CD4-positive, alpha-beta T cell (primary cell): Measurements from ENCODE around the gene CACNA1D. TPM values are rescaled to one million over a fixed set of nuclear protein-coding genes. Genes with fewer than 3 reads are reported as not detected.

Source experiments
- ATAC-seq: fragments of 200-7000 bp; cut with Tn5 transposase; one replicate; pipeline ENCODE4 v1.10.0; 2022; ENCODE audit warnings: mild to moderate bottlenecking; ENCODE audit not compliant: poor library complexity
- CTCF ChIA-PET: fragments of 350-600 bp; sonication (Branson Sonifier 250); formaldehyde crosslinking; loops from one replicate; lab custom pipeline; 2021; ENCODE audit warnings: antibody characterized with exemption, inconsistent platforms; lab: Charles Lee
- POLR2A ChIA-PET: fragments of 350-600 bp; sonication (Branson Sonifier 250); formaldehyde crosslinking; loops from one replicate; lab custom pipeline; 2021; ENCODE audit warnings: antibody characterized with exemption, inconsistent platforms; lab: Charles Lee
- DNase-seq, 14 experiments: peaks; one replicate each; pipeline ENCODE4 v3.0.0-alpha.2; 2013 to 2020; ENCODE audit warnings: mixed read lengths in 2 of 14
- H3K27ac ChIP-seq, 2 donors: one replicate each; pipeline versions ENCODE4 v1.5.1 to v1.7.0; 2013; ENCODE audit warnings: low read length in 2 of 2, low read depth in 1 of 2, mild to moderate bottlenecking in 1 of 2
- H3K27me3 ChIP-seq, 2 experiments: 1 replicate in 1 of 2; 2 replicates in 1 of 2; pipeline versions ENCODE4 v1.6.1 to v1.7.0; 2013; ENCODE audit warnings: low read length in 2 of 2, control low read depth in 1 of 2, mild to moderate bottlenecking in 1 of 2, moderate library complexity in 1 of 2; ENCODE audit not compliant: insufficient read depth in 2 of 2, control insufficient read depth in 1 of 2
- H3K36me3 ChIP-seq: one replicate; pipeline ENCODE4 v1.6.1; 2013; ENCODE audit warnings: low read length, control low read depth; ENCODE audit not compliant: insufficient read depth
- H3K4me1 ChIP-seq: one replicate; pipeline ENCODE4 v1.6.1; 2013; ENCODE audit warnings: low read length, control low read depth; ENCODE audit not compliant: insufficient read depth
- H3K4me3 ChIP-seq: one replicate; pipeline ENCODE4 v1.5.1; 2013; ENCODE audit warnings: mild to moderate bottlenecking, low read length, moderate library complexity
- H3K9me3 ChIP-seq, 2 experiments: 1 replicate in 1 of 2; 2 replicates in 1 of 2; pipeline versions ENCODE4 v1.6.1 to v1.7.0; 2013; ENCODE audit warnings: low read length in 2 of 2, mild to moderate bottlenecking in 2 of 2, control low read depth in 1 of 2, moderate library complexity in 1 of 2; ENCODE audit not compliant: control insufficient read depth in 1 of 2, insufficient read depth in 1 of 2
- H3K27ac Mint-ChIP-seq: one replicate; pipeline ENCODE4 v1.8.0; 2020; ENCODE audit warnings: mixed read lengths
- H3K27me3 Mint-ChIP-seq: one replicate; pipeline ENCODE4 v1.8.0; 2021; ENCODE audit warnings: mixed read lengths
- H3K36me3 Mint-ChIP-seq: one replicate; pipeline ENCODE4 v1.8.0; 2021; ENCODE audit warnings: low read depth, mixed read lengths
- H3K4me1 Mint-ChIP-seq: one replicate; pipeline ENCODE4 v1.8.0; 2021; ENCODE audit warnings: low read depth, mixed read lengths
- H3K4me3 Mint-ChIP-seq: one replicate; pipeline ENCODE4 v1.8.0; 2020; ENCODE audit warnings: mild to moderate bottlenecking, mixed read lengths
- H3K9me3 Mint-ChIP-seq: one replicate; pipeline ENCODE4 v1.8.0; 2020; ENCODE audit warnings: mixed read lengths
- CTCF ChIP-seq: fragments of 200-600 bp; IDR thresholded peaks from one replicate; pipeline ENCODE4 v1.8.0; 2022; ENCODE audit warnings: antibody characterized with exemption, mild to moderate bottlenecking
- intact Hi-C, 2 experiments: fragments of 100-400 bp; cut with DNase I in 1 of 2; cut with micrococcal nuclease in 1 of 2; formaldehyde crosslinking; loops; one replicate each; pipeline versions ENCODE4 v1.15.1 to v1.9.0; 2023 to 2025; cut with DNase I, micrococcal nuclease
- total RNA-seq, 174 experiments: library from RNA in 2 of 174; stranded (reverse) in 2 of 174; gene quantifications; one replicate each; pipeline ENCODE4 v1.2.3 and lab custom pipeline; 2021 to 2026

Gene CACNA1D
- total RNA-seq, 2 experiments from 2014 or later, result not detected

- ChIA-PET POLR2A (no interaction called here), CTCF (no interaction called here)
- H3K9me3 Mint-ChIP-seq, result no peaks in the 10 kb centered on the region
- peaks cover 46% of the 10 kb centered on the region for H3K36me3 Mint-ChIP-seq
- Histone ChIP-seq H3K4me1 (no peaks in the 10 kb centered on the region), H3K4me3 (no peak overlapping the region), H3K27me3 (no peaks in the 10 kb centered on the region), H3K27ac (no peak overlapping the region), H3K9me3 (no peaks in the 10 kb centered on the region), H3K36me3 (peaks cover 32% of the 10 kb centered on the region)
- no peaks in the 10 kb centered on the region for H3K4me1 Mint-ChIP-seq
- DNase-seq (no peak), ATAC-seq (no peak)
- no peak overlapping the region for H3K4me3 Mint-ChIP-seq
- H3K27me3 Mint-ChIP-seq, result peaks cover 9% of the 10 kb centered on the region
- H3K27ac Mint-ChIP-seq, result no peak overlapping the region
- intact Hi-C loops, result no loop called here
- no peak for TF ChIP-seq CTCF
These were observed 365.8 kb downstream of the CACNA1D start for GRCh38 chr3:53860196-53860595.

- Histone ChIP-seq H3K27me3 (no peaks in the 10 kb centered on the region), H3K4me3 (no peak overlapping the region), H3K27ac (no peak overlapping the region), H3K9me3 (no peaks in the 10 kb centered on the region), H3K4me1 (no peaks in the 10 kb centered on the region), H3K36me3 (peaks cover 46% of the 10 kb centered on the region)
- H3K4me3 Mint-ChIP-seq, result no peak overlapping the region
- DNase-seq (no peak), ATAC-seq (no peak)
- no peak overlapping the region for H3K27ac Mint-ChIP-seq
- TF ChIP-seq CTCF, result no peak
- intact Hi-C loops, result no loop called here
- H3K9me3 Mint-ChIP-seq, result no peaks in the 10 kb centered on the region
- no peaks in the 10 kb centered on the region for H3K4me1 Mint-ChIP-seq
- peaks cover 64% of the 10 kb centered on the region for H3K36me3 Mint-ChIP-seq
- no peaks in the 10 kb centered on the region for H3K27me3 Mint-ChIP-seq
- POLR2A ChIA-PET, result no interaction called here
- CTCF ChIA-PET, result no interaction called here
These were observed 367.8 kb downstream of the CACNA1D start for GRCh38 chr3:53862241-53862640.

GRCh38 chr3:53863145-53863544 lies 368.7 kb downstream of the CACNA1D start:
- Mint-ChIP-seq H3K4me1 (no peaks in the 10 kb centered on the region), H3K4me3 (no peak overlapping the region), H3K27ac (no peak overlapping the region), H3K36me3 (peaks cover 73% of the 10 kb centered on the region), H3K9me3 (no peaks in the 10 kb centered on the region), H3K27me3 (no peaks in the 10 kb centered on the region)
- Histone ChIP-seq H3K4me3 (no peak overlapping the region), H3K27me3 (no peaks in the 10 kb centered on the region), H3K9me3 (no peaks in the 10 kb centered on the region), H3K27ac (no peak overlapping the region), H3K36me3 (peaks cover 55% of the 10 kb centered on the region), H3K4me1 (no peaks in the 10 kb centered on the region)
- no peak for DNase-seq
- no peak for ATAC-seq
- ChIA-PET POLR2A (no interaction called here), CTCF (no interaction called here)
- intact Hi-C loops, result no loop called here
- TF ChIP-seq CTCF, result no peak

Other genes starting within 250 kb of the CACNA1D start
- 100 to 1,000 TPM in 1 of 2 experiments, 10 to 100 TPM in 1; 91.5 to 103 TPM for gene TKT, start 238.6 kb upstream of the CACNA1D start, total RNA-seq
- gene DCP1A, start 147.1 kb upstream of the CACNA1D start, total RNA-seq, result 10 to 100 TPM; 58.9 to 60.1 TPM